22Rv1 (cell line): ENCODE data around the gene HGF.

Source experiments
- H3K27ac ChIP-seq: fragments of 450-650 bp; 2 replicates; pipeline ENCODE4 v1.5.1; 2017
- ZFX ChIP-seq: fragments of 450-650 bp; IDR thresholded peaks from 2 replicates; pipeline ENCODE4 v1.6.1; 2017; ENCODE audit warnings: antibody characterized with exemption, borderline replicate concordance
- TF ChIP-seq, protein P1 (sequence below): fragments of 450-650 bp; IDR thresholded peaks from 2 replicates; pipeline ENCODE4 v1.5.1; 2017; ENCODE audit warnings: mild to moderate bottlenecking

Gene HGF

DNA sequence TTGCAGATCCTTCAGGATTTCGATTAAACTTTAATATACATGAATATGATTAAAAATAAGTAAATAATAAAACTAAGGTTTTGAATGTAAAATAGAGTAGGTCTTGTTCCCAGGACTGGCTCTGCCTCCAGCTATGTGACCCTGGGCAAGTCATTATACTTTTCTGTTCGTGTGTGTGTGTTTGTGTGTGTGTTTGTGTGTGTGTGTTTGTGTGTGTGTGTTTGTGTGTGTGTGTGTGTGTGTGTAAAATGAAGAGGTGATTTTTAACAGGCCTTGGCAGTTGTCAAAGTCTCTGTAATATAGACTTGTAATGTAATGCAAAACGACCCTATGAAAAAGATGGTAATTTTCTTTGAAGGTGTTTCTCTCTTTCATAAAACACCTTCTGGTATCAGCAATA is 79.2 kb downstream of the HGF start:
- TF ChIP-seq, protein P1, sequence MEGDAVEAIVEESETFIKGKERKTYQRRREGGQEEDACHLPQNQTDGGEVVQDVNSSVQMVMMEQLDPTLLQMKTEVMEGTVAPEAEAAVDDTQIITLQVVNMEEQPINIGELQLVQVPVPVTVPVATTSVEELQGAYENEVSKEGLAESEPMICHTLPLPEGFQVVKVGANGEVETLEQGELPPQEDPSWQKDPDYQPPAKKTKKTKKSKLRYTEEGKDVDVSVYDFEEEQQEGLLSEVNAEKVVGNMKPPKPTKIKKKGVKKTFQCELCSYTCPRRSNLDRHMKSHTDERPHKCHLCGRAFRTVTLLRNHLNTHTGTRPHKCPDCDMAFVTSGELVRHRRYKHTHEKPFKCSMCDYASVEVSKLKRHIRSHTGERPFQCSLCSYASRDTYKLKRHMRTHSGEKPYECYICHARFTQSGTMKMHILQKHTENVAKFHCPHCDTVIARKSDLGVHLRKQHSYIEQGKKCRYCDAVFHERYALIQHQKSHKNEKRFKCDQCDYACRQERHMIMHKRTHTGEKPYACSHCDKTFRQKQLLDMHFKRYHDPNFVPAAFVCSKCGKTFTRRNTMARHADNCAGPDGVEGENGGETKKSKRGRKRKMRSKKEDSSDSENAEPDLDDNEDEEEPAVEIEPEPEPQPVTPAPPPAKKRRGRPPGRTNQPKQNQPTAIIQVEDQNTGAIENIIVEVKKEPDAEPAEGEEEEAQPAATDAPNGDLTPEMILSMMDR: no peak
- peak overlapping the region; percentile 94 for H3K27ac ChIP-seq

DNA sequence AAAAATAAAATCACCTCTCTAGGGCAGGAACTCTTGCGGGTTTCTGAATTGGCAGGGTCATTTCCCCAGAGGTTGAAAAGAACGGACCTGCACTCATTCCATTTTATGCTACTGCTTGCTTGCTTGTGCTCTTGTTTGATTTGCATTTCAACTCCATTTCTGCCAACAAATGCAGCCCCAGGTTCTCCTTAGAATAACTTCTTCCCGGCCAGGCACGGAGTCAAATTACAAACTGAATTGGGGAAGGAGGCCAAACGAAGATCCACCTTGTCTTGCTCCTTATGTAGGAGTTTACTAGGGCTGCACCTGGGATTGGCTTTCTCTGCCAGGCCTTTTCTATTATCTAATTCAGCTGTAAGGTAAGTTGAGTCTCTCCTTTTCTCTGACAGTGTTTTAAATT is 79.6 kb downstream of the HGF start:
- peak overlapping the region; percentile 94 for H3K27ac ChIP-seq
- TF ChIP-seq, protein P1: no peak
- TF ChIP-seq ZFX: no peak

DNA sequence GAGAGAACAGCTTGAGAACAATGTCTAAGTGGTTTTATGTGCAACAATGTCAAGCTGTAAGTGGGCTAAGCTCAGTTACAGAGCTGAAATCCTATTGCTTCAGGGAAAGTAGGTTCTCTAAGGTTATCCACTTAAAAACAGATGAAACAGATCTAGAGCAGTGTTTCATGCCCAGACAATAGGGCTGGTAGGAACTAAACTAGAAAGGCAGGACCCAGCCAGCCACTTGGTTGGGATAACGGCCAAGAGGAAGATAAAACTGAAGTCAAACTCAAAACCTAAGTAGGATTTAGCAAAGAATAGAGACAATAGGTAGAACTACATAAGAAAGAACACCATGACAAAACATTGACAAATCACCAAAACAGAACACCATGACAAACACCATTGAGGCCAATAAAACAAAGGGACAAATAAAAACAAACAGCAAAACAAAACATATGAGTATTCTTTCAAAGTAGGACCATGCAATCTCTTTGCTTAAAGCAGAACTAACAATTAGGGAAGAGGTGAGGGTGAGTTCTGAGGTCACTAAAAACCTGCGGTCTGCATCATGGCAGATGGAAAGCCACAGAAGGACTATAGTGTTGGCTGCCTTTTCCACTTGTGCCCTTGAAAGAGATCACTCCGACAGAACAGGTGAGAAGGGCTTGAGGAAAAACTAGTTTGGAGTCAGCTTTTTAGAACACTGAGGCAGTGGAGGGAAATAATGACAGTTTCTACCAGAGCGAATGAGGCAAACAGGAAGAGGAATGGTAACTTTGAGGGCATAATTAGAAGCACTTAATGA is 81.0 kb downstream of the HGF start:
- no peak for TF ChIP-seq ZFX
- TF ChIP-seq, protein P1: no peak
- peak overlapping the region; percentile 94 for H3K27ac ChIP-seq

DNA sequence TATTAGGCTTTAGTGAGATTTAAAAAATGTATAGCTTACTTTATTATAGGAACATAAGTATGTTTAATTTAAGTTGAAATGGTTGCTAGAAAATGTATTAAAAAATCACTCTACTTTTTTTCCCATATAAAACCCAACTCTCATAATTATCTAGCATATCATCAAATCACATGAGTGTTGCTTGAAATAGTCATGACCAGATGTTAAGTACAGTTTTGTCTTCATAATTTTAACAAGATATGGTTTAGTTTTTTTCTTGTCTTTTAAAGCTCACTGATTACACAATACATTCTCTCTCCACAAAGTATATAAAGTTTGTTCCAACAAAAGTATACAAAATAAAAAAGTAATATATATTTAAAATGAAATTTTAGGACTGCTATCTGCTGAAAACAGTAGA is 82.8 kb downstream of the HGF start:
- H3K27ac ChIP-seq: peak overlapping the region; percentile 94; the same call in 1 of the 2 replicates

DNA sequence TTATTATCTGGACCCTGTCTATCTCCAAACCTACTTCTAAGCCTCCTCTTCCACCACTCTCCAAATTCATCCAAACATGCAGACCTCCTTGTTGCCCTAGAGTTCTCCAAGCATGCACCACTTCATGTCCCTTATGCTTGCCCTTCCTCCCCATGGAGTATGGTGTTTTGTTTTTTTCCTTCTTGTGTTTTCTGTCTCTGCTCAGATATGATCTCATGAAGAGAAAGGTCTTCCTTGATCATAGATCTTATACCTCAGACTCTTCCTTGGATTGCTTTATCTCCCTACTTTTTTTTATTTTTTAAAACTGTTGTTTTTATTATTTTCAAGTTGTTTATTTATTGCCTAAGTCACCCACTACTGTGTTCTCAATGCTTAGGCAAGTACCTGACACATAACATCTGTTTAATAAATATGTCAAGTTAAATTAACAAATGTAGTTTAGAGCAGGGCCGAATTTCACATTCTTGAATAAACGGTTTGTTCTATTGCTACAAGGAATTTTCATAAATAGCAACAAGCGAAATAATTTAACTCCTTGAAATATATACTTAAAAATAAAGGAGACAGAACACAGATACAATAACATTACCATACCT is 84.5 kb downstream of the HGF start:
- no peak for TF ChIP-seq ZFX
- TF ChIP-seq, protein P1: no peak
- H3K27ac ChIP-seq: peak overlapping the region; percentile 62

More for the DNA sequence above, 82.8 kb downstream of the HGF start:
- no peak for TF ChIP-seq ZFX
- TF ChIP-seq, protein P1: no peak

DNA sequence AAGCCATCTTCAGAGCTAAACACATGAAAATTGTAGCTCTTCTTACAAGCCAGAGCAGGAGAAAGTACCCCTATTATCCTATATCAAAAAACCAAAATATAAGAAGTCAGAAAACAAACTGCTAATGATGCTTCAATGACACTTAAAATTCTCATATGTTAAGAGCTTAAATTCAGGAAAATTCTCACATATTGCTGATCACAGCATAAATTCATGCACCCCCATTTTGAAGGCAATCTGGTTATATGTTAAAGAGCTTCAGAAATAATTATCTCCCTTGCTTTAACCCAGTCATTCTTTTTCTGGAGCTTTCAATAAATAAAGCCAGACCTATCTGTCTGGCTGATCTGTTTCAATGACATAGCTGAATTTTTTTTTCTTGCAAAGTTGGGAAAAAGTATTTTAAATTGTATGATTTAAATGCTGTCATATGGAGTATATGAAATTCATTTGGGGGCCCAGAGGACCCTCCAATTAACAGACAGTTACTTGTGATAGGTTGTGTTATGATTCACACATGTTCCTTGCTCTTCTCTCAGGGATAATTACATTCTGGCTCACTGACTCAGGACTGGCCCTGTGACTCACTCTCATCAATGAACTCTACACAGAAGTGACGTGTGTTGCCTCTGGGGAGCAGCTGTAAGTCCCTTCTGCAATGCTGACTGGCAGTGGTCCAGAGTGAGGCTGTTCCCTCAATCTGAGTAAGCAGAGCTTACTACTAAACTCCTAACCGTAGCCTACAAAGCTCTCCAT is 85.2 kb downstream of the HGF start:
- H3K27ac ChIP-seq: peak overlapping the region; percentile 62
- TF ChIP-seq ZFX: no peak
- TF ChIP-seq, protein P1: no peak

DNA sequence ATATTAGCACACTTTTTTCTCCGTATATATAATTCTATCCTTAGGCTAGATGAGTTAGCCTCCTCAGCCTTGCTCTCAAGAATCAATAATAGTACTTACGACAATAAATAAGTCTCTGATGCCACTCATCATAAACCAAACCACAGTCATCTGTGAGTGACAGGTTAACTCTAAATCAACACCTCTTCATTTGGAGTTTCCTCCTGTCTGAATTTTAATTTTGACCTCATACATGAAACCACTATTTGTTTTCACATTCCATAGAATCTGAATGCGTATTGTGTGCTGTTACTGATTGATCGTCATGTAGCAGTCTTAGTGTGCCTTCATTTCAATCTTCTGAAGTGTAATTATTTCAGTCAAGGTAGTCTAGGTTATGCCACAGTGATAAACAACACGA is 85.8 kb downstream of the HGF start:
- TF ChIP-seq ZFX: no peak
- TF ChIP-seq, protein P1: no peak
- H3K27ac ChIP-seq: peak overlapping the region; percentile 62
